ENCODE data around the gene USP40. TPM values are rescaled to one million over a fixed set of nuclear protein-coding genes. Genes with fewer than 3 reads are reported as not detected.

USP40 gene
- polyA plus RNA-seq, 4 donors: 19.3 to 40.9 (median 30.6) TPM

GRCh38 chr2:233489143-233489542, 77.4 kb downstream of the USP40 start:
- Histone ChIP-seq H3K4me3 (ENCODE audit: low read depth in 1 of 3, low read length in 3 of 3) (no peak overlapping the region), H3K27ac (ENCODE audit: low read depth in 1 of 3, low read length in 2 of 3) (no peak overlapping the region), H3K27me3 (ENCODE audit: control insufficient read depth in 3 of 3, insufficient read depth in 3 of 3, low read length in 3 of 3) (no peaks in the 10 kb centered on the region), H3K36me3 (ENCODE audit: control insufficient read depth in 3 of 3, insufficient read depth in 2 of 3, low read depth in 1 of 3, low read length in 3 of 3) (peaks cover 5 to 44% (median 8%) of the 10 kb centered on the region in 3 donors), H3K9me3 (ENCODE audit: control insufficient read depth in 2 of 2, insufficient read depth in 1 of 2, low read depth in 1 of 2, low read length in 1 of 2) (no peaks in the 10 kb centered on the region), H3K4me1 (ENCODE audit: control insufficient read depth in 3 of 3, insufficient read depth in 2 of 3, low read depth in 1 of 3, low read length in 2 of 3) (no peaks in the 10 kb centered on the region)
- FAIRE-seq: no peak
- no peak for DNase-seq
- WGBS, 3 donors: 82 to 95% (median 92%) methylated on average over 10 of the region's 10 CpGs

DNA sequence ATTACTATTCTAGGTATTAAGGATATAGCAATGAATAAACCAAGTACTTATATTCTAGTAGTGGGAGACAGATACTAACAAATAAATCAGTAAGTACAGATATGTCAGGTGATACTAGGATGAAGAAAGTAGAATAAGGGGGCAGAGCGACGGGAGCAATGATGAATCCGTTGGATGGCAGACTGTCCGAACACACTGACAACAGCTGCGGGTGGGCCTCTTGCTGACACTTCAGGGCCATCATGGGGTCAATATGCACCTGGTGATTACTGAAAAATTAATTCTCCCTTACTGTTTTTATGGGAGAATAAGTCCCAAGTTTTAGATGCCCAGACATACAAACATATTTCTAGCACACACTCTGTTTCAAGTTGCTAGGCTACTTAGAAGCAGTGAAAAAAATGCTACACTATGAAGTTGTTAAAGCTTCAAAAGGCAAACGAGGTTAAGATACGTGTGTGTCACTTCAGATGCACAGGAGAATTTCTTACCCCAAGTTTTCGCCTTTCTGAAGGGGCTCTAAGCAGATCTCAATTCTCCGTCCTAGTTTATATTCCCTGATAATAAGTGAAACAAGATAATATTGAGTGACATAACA, 78.7 kb downstream of the USP40 start:
- H3K4me3 ChIP-seq (ENCODE audit: low read depth in 1 of 3, low read length in 3 of 3): no peak overlapping the region
- no peaks in the 10 kb centered on the region for H3K9me3 ChIP-seq (ENCODE audit: control insufficient read depth in 2 of 2, insufficient read depth in 1 of 2, low read depth in 1 of 2, low read length in 1 of 2)
- no peaks in the 10 kb centered on the region for H3K4me1 ChIP-seq (ENCODE audit: control insufficient read depth in 3 of 3, insufficient read depth in 2 of 3, low read depth in 1 of 3, low read length in 2 of 3)
- WGBS, 3 donors: 90 to 93% (median 92%) methylated on average over 9 of the region's 9 CpGs
- no peak for FAIRE-seq
- H3K27ac ChIP-seq (ENCODE audit: low read depth in 1 of 3, low read length in 2 of 3): no peak overlapping the region
- H3K36me3 ChIP-seq (ENCODE audit: control insufficient read depth in 3 of 3, insufficient read depth in 2 of 3, low read depth in 1 of 3, low read length in 3 of 3): peaks cover 5 to 43% (median 8%) of the 10 kb centered on the region in 3 donors
- H3K27me3 ChIP-seq (ENCODE audit: control insufficient read depth in 3 of 3, insufficient read depth in 3 of 3, low read length in 3 of 3): no peaks in the 10 kb centered on the region
- no peak for DNase-seq

- Histone ChIP-seq H3K4me1 (ENCODE audit: control insufficient read depth in 3 of 3, insufficient read depth in 2 of 3, low read depth in 1 of 3, low read length in 2 of 3) (no peaks in the 10 kb centered on the region), H3K4me3 (ENCODE audit: low read depth in 1 of 3, low read length in 3 of 3) (no peak overlapping the region), H3K27me3 (ENCODE audit: control insufficient read depth in 3 of 3, insufficient read depth in 3 of 3, low read length in 3 of 3) (no peaks in the 10 kb centered on the region), H3K36me3 (ENCODE audit: control insufficient read depth in 3 of 3, insufficient read depth in 2 of 3, low read depth in 1 of 3, low read length in 3 of 3) (peaks cover 7 to 50% (median 8%) of the 10 kb centered on the region in 3 donors), H3K9me3 (ENCODE audit: control insufficient read depth in 2 of 2, insufficient read depth in 1 of 2, low read depth in 1 of 2, low read length in 1 of 2) (no peaks in the 10 kb centered on the region), H3K27ac (ENCODE audit: low read depth in 1 of 3, low read length in 2 of 3) (no peak overlapping the region)
- WGBS, 3 donors: 72 to 78% (median 75%) methylated on average over 4 of the region's 4 CpGs
- FAIRE-seq (no peak), DNase-seq (no peak)
Measured at GRCh38 chr2:233486778-233487552, 79.6 kb downstream of the USP40 start.

DNA sequence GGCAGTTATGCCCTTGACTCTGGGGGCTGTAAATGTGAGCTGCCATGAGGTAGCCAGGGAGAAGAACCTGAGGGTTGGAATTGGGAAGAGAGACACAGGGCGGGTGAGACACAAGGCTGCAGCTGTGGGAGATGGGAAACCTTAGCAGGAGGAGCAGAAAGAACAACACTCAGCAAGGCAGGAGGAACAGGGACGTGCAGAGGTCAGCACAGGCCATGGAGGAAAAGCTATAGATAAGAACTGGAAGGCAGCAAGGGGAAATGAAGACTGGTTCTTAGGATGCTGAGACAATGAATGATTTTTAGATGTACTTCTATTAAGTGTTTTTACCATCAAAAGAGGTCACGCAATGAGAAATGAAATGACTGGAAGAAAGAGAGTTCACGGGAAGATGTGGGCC, 80.2 kb downstream of the USP40 start:
- no peak overlapping the region for H3K4me3 ChIP-seq (ENCODE audit: low read depth in 1 of 3, low read length in 3 of 3)
- no peaks in the 10 kb centered on the region for H3K27me3 ChIP-seq (ENCODE audit: control insufficient read depth in 3 of 3, insufficient read depth in 3 of 3, low read length in 3 of 3)
- FAIRE-seq (no peak), DNase-seq (no peak)
- no peaks in the 10 kb centered on the region for H3K9me3 ChIP-seq (ENCODE audit: control insufficient read depth in 2 of 2, insufficient read depth in 1 of 2, low read depth in 1 of 2, low read length in 1 of 2)
- no peaks in the 10 kb centered on the region for H3K4me1 ChIP-seq (ENCODE audit: control insufficient read depth in 3 of 3, insufficient read depth in 2 of 3, low read depth in 1 of 3, low read length in 2 of 3)
- H3K27ac ChIP-seq (ENCODE audit: low read depth in 1 of 3, low read length in 2 of 3): no peak overlapping the region
- 93 to 95% (median 95%) methylated on average over 4 of the region's 4 CpGs for WGBS, 3 donors
- H3K36me3 ChIP-seq (ENCODE audit: control insufficient read depth in 3 of 3, insufficient read depth in 2 of 3, low read depth in 1 of 3, low read length in 3 of 3): peaks cover 7 to 56% (median 7%) of the 10 kb centered on the region in 3 donors

- H3K4me3 ChIP-seq (ENCODE audit: low read depth in 1 of 3, low read length in 3 of 3): no peak overlapping the region
- H3K4me1 ChIP-seq (ENCODE audit: control insufficient read depth in 3 of 3, insufficient read depth in 2 of 3, low read depth in 1 of 3, low read length in 2 of 3): no peaks in the 10 kb centered on the region
- no peak for FAIRE-seq
- H3K27ac ChIP-seq (ENCODE audit: low read depth in 1 of 3, low read length in 2 of 3): no peak overlapping the region
- WGBS, 3 donors: 92 to 94% (median 93%) methylated on average over 15 of the region's 15 CpGs
- DNase-seq: no peak
- H3K27me3 ChIP-seq (ENCODE audit: control insufficient read depth in 3 of 3, insufficient read depth in 3 of 3, low read length in 3 of 3): no peaks in the 10 kb centered on the region
- no peaks in the 10 kb centered on the region for H3K9me3 ChIP-seq (ENCODE audit: control insufficient read depth in 2 of 2, insufficient read depth in 1 of 2, low read depth in 1 of 2, low read length in 1 of 2)
- H3K36me3 ChIP-seq (ENCODE audit: control insufficient read depth in 3 of 3, insufficient read depth in 2 of 3, low read depth in 1 of 3, low read length in 3 of 3): peaks cover 2 to 53% (median 7%) of the 10 kb centered on the region in 3 donors
Measured at GRCh38 chr2:233485726-233486125, 80.9 kb downstream of the USP40 start.

GRCh38 chr2:233482616-233483015, 84.0 kb downstream of the USP40 start:
- Histone ChIP-seq H3K4me3 (ENCODE audit: low read depth in 1 of 3, low read length in 3 of 3) (no peak overlapping the region), H3K27me3 (ENCODE audit: control insufficient read depth in 3 of 3, insufficient read depth in 3 of 3, low read length in 3 of 3) (no peaks in the 10 kb centered on the region), H3K4me1 (ENCODE audit: control insufficient read depth in 3 of 3, insufficient read depth in 2 of 3, low read depth in 1 of 3, low read length in 2 of 3) (no peaks in the 10 kb centered on the region), H3K36me3 (ENCODE audit: control insufficient read depth in 3 of 3, insufficient read depth in 2 of 3, low read depth in 1 of 3, low read length in 3 of 3) (peaks cover 0 to 63% (median 7%) of the 10 kb centered on the region in 3 donors), H3K27ac (ENCODE audit: low read depth in 1 of 3, low read length in 2 of 3) (no peak overlapping the region), H3K9me3 (ENCODE audit: control insufficient read depth in 2 of 2, insufficient read depth in 1 of 2, low read depth in 1 of 2, low read length in 1 of 2) (no peaks in the 10 kb centered on the region)
- FAIRE-seq (no peak), DNase-seq (no peak)
- 83 to 93% (median 83%) methylated on average over 5 of the region's 5 CpGs for WGBS, 3 donors

DNA sequence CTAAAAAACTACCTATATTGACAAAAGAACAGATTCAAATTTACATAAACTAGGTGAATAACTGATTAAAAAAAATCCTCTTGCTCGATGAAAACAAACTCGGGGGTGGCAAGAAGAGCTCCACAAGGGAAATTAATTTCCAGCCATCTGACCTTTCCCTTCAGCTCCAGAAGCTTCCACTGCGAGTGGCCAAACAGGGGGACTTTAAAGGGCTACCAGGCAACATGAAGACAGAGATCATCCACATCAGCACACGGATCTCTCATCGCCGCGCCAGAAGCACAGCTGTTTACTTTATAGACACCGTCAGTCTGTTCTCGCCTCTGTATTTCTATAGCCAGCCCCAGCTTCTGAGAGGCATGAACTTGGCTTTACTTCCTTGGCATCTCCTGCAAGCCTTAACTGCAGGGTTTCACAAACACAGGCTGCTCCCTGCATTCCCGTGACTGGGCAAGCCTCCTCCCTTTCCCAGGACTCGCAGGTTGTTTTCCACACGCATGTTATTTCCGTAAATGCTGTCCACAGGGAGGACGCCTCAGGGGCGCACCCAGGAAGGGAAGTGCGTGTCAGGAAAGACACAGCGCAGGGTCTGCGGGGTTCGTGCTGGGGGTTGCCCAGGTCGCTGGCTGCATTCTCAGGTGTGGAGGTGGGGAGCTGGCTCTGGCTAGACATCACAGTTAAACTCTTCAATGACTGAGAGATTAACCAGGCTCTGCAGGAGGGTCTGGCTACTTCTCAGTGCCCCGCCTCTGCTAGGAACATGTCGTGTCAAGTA, 85.0 kb downstream of the USP40 start:
- Histone ChIP-seq H3K4me3 (ENCODE audit: low read depth in 1 of 3, low read length in 3 of 3) (no peak overlapping the region), H3K9me3 (ENCODE audit: control insufficient read depth in 2 of 2, insufficient read depth in 1 of 2, low read depth in 1 of 2, low read length in 1 of 2) (no peaks in the 10 kb centered on the region), H3K36me3 (ENCODE audit: control insufficient read depth in 3 of 3, insufficient read depth in 2 of 3, low read depth in 1 of 3, low read length in 3 of 3) (peaks cover 0 to 70% (median 9%) of the 10 kb centered on the region in 3 donors), H3K27me3 (ENCODE audit: control insufficient read depth in 3 of 3, insufficient read depth in 3 of 3, low read length in 3 of 3) (no peaks in the 10 kb centered on the region), H3K27ac (ENCODE audit: low read depth in 1 of 3, low read length in 2 of 3) (no peak overlapping the region), H3K4me1 (ENCODE audit: control insufficient read depth in 3 of 3, insufficient read depth in 2 of 3, low read depth in 1 of 3, low read length in 2 of 3) (no peaks in the 10 kb centered on the region)
- DNase-seq (no peak), FAIRE-seq (no peak)
- 81 to 88% (median 87%) methylated on average over 22 of the region's 22 CpGs for WGBS, 3 donors

- H3K9me3 ChIP-seq (ENCODE audit: control insufficient read depth in 2 of 2, insufficient read depth in 1 of 2, low read depth in 1 of 2, low read length in 1 of 2): no peaks in the 10 kb centered on the region
- H3K4me3 ChIP-seq (ENCODE audit: low read depth in 1 of 3, low read length in 3 of 3): no peak overlapping the region
- peak in 1 of 2 donors; percentile 42 for DNase-seq
- no peaks in the 10 kb centered on the region for H3K4me1 ChIP-seq (ENCODE audit: control insufficient read depth in 3 of 3, insufficient read depth in 2 of 3, low read depth in 1 of 3, low read length in 2 of 3)
- no peak for FAIRE-seq
- no peak overlapping the region for H3K27ac ChIP-seq (ENCODE audit: low read depth in 1 of 3, low read length in 2 of 3)
- 72 to 82% (median 77%) methylated on average over 21 of the region's 21 CpGs for WGBS, 3 donors
- H3K36me3 ChIP-seq (ENCODE audit: control insufficient read depth in 3 of 3, insufficient read depth in 2 of 3, low read depth in 1 of 3, low read length in 3 of 3): peaks cover 0 to 70% (median 11%) of the 10 kb centered on the region in 3 donors
- no peaks in the 10 kb centered on the region for H3K27me3 ChIP-seq (ENCODE audit: control insufficient read depth in 3 of 3, insufficient read depth in 3 of 3, low read length in 3 of 3)
Measured at GRCh38 chr2:233480490-233481202, 85.9 kb downstream of the USP40 start.
